Gastroesophageal sphincter (tissue), 4 donors: Measurements from ENCODE around the gene DNAJC11. TPM values are rescaled to one million over a fixed set of nuclear protein-coding genes. Genes with fewer than 3 reads are reported as not detected.

ENCODE experiments used
- ATAC-seq: fragments of 150-250 bp; one replicate; pipeline ENCODE4 v1.9.1; 2016; ENCODE audit warnings: mild to moderate bottlenecking, moderate library complexity
- H3K27ac ChIP-seq, 4 donors: fragments of 200-600 bp; sonication (generic) in 3 of 4; 1 replicate in 3 of 4; 2 replicates in 1 of 4; pipeline ENCODE4 v1.5.1; 2016 to 2019
- H3K27me3 ChIP-seq: fragments of 200-600 bp; sonication (generic); one replicate; pipeline ENCODE4 v1.5.1; 2019
- H3K36me3 ChIP-seq, 2 donors: fragments of 200-600 bp; sonication (generic); one replicate each; pipeline ENCODE4 v1.5.1; 2019; ENCODE audit warnings: control low read depth in 1 of 2
- H3K4me1 ChIP-seq, 3 donors: fragments of 200-600 bp; sonication (generic); 1 replicate in 2 of 3; 2 replicates in 1 of 3; pipeline ENCODE4 v1.5.1; 2016 to 2019; ENCODE audit warnings: control low read depth in 2 of 3
- H3K4me3 ChIP-seq, 2 donors: fragments of 200-600 bp; sonication (generic); one replicate each; pipeline ENCODE4 v1.5.1; 2019; ENCODE audit warnings: mild to moderate bottlenecking in 1 of 2, moderate library complexity in 1 of 2
- H3K9me3 ChIP-seq, 3 donors: fragments of 200-600 bp; sonication (generic); one replicate each; pipeline ENCODE4 v1.5.1; 2017 to 2019; ENCODE audit warnings: control low read depth in 2 of 3
- CTCF ChIP-seq, 4 experiments: fragments of 200-600 bp in 2 of 4; fragments of 450-650 bp in 2 of 4; sonication (generic) in 1 of 4; IDR thresholded peaks; one replicate each; pipeline ENCODE4 v1.5.1; 2017 to 2019; ENCODE audit warnings: antibody characterized with exemption in 4 of 4, mild to moderate bottlenecking in 2 of 4, moderate library complexity in 2 of 4
- EP300 ChIP-seq: sonication (generic); formaldehyde crosslinking; IDR thresholded peaks from one replicate; pipeline ENCODE4 v1.6.1; 2017; ENCODE audit warnings: antibody characterized with exemption, mild to moderate bottlenecking
- POLR2A ChIP-seq, 2 donors: fragments of 450-650 bp; IDR thresholded peaks; one replicate each; pipeline ENCODE4 v1.6.1; 2017; ENCODE audit warnings: antibody characterized with exemption in 2 of 2, mild to moderate bottlenecking in 2 of 2, moderate library complexity in 1 of 2
- POLR2AphosphoS5 ChIP-seq: sonication (generic); formaldehyde crosslinking; IDR thresholded peaks from one replicate; pipeline ENCODE4 v1.6.1; 2017; ENCODE audit warnings: antibody characterized with exemption
- WGBS, 2 donors: methylation state at CpG; one replicate each; pipeline ENCODE4 v1.1.5; 2018; ENCODE audit warnings: low coverage in 1 of 2; 5-methylcytosine and 5-hydroxymethylcytosine counted together
- total RNA-seq, 4 donors: library from RNA; depleted of rRNA; stranded (reverse); fragments of >200 nt; gene quantifications; one replicate each; pipeline ENCODE4 v1.1.0, GENCODE V29; 2016

The DNAJC11 gene
- total RNA-seq, 4 donors from 2014 or later, result 20.9 to 51.7 (median 30.8) TPM

- peaks cover 0 to 66% of the 10 kb centered on the region in 2 donors for H3K36me3 ChIP-seq
- 76% methylated on average over 4 of the region's 25 CpGs; no CpG with 5 or more reads in 1 of the 2 donors for WGBS, 2 donors
- TF ChIP-seq POLR2A (IDR thresholded peaks at IDR 0.05) (no peak), POLR2AphosphoS5 (no peak), EP300 (no peak), CTCF (IDR thresholded peaks at IDR 0.05) (no peak)
These were observed 113.3 kb downstream of the DNAJC11 start for GRCh38 chr1:6588128-6588892.

GRCh38 chr1:6587261-6588005 is 114.2 kb downstream of the DNAJC11 start:
- Histone ChIP-seq H3K9me3 (no peaks in the 10 kb centered on the region), H3K36me3 (peaks cover 0 to 59% of the 10 kb centered on the region in 2 donors), H3K4me1 (peaks cover 0 to 72% (median 14%) of the 10 kb centered on the region in 3 donors), H3K4me3 (no peak overlapping the region), H3K27me3 (no peaks in the 10 kb centered on the region), H3K27ac (peak overlapping the region in 3 of 4 donors; percentile 42 to 62 (median 59))
- ATAC-seq, result no peak
- no peak for TF ChIP-seq POLR2A (IDR thresholded peaks at IDR 0.05)
- no peak for TF ChIP-seq POLR2AphosphoS5
- no peak for TF ChIP-seq CTCF (IDR thresholded peaks at IDR 0.05)
- no peak for TF ChIP-seq EP300
- no CpG with 5 or more reads among the region's 13 CpGs for WGBS, 2 donors

More at GRCh38 chr1:6588128-6588892, 113.3 kb downstream of the DNAJC11 start:
- Histone ChIP-seq H3K4me1 (peaks cover 0 to 73% (median 14%) of the 10 kb centered on the region in 3 donors), H3K9me3 (no peaks in the 10 kb centered on the region), H3K27ac (peak overlapping the region in 3 of 4 donors; percentile 24 to 59 (median 42)), H3K4me3 (no peak overlapping the region), H3K27me3 (no peaks in the 10 kb centered on the region)
- no peak for ATAC-seq

GRCh38 chr1:6586404-6586816 is 115.2 kb downstream of the DNAJC11 start:
- TF ChIP-seq POLR2AphosphoS5 (no peak), EP300 (no peak), CTCF (IDR thresholded peaks at IDR 0.05) (no peak), POLR2A (IDR thresholded peaks at IDR 0.05) (no peak)
- Histone ChIP-seq H3K9me3 (no peaks in the 10 kb centered on the region), H3K36me3 (peaks cover 0 to 55% of the 10 kb centered on the region in 2 donors), H3K4me3 (no peak overlapping the region), H3K4me1 (peaks cover 0 to 72% (median 16%) of the 10 kb centered on the region in 3 donors), H3K27me3 (no peaks in the 10 kb centered on the region), H3K27ac (peak overlapping the region in 3 of 4 donors; percentile 42 to 62 (median 59))
- peak; percentile 31 for ATAC-seq
- WGBS, 2 donors, result no CpG with 5 or more reads among the region's 11 CpGs

GRCh38 chr1:6585841-6586240 is 115.8 kb downstream of the DNAJC11 start:
- no peaks in the 10 kb centered on the region for H3K9me3 ChIP-seq
- no peak overlapping the region for H3K4me3 ChIP-seq
- H3K4me1 ChIP-seq, result peaks cover 0 to 72% (median 22%) of the 10 kb centered on the region in 3 donors
- H3K36me3 ChIP-seq, result peaks cover 0 to 49% of the 10 kb centered on the region in 2 donors
- no peak for TF ChIP-seq POLR2A (IDR thresholded peaks at IDR 0.05)
- TF ChIP-seq POLR2AphosphoS5, result no peak
- TF ChIP-seq EP300, result no peak
- TF ChIP-seq CTCF (IDR thresholded peaks at IDR 0.05), result no peak
- no peak for ATAC-seq
- H3K27ac ChIP-seq, result peak overlapping the region in 3 of 4 donors; percentile 42 to 62 (median 59)
- H3K27me3 ChIP-seq, result no peaks in the 10 kb centered on the region
- WGBS, 2 donors, result no CpG with 5 or more reads among the region's 7 CpGs
